AG04450 (cell line): ENCODE measurements around the gene TMPRSS6. TPM values are rescaled to one million over a fixed set of nuclear protein-coding genes. Genes with fewer than 3 reads are reported as not detected.

Source experiments
- CTCF ChIA-PET: fragments of 300-600, 350-600 bp; formaldehyde crosslinking; extraction: SDS; loops from one replicate; lab custom pipeline; 2022; ENCODE audit warnings: antibody characterized with exemption, inconsistent platforms; lab: Charles Lee
- POLR2A ChIA-PET: fragments of 350-600 bp; formaldehyde crosslinking; extraction: SDS; loops from one replicate; lab custom pipeline; 2021; ENCODE audit warnings: antibody characterized with exemption, inconsistent platforms; lab: Yijun Ruan, JAX
- DNase-seq: peaks from one replicate; pipeline ENCODE4 v3.0.0-alpha.2; 2011; ENCODE audit warnings: low read depth, low spot score
- H3K27ac ChIP-seq: one replicate; pipeline ENCODE4 v1.5.1; 2012; ENCODE audit warnings: low read depth, low read length, control low read depth
- H3K27me3 ChIP-seq: one replicate; pipeline ENCODE4 v1.6.0; 2012; ENCODE audit warnings: low read length; ENCODE audit not compliant: control insufficient read depth, insufficient read depth
- H3K4me3 ChIP-seq: 2 replicates; pipeline ENCODE4 v1.5.1; 2011; ENCODE audit warnings: mild to moderate bottlenecking, low read depth, low read length, control low read depth
- H3K9me3 ChIP-seq: 2 replicates; pipeline ENCODE4 v1.5.1; 2012; ENCODE audit warnings: low read length; ENCODE audit not compliant: control insufficient read depth, insufficient read depth
- polyA plus RNA-seq: library from polyadenylated mRNA; depleted of rRNA; stranded (reverse); fragments of >200 nt; gene quantifications from 2 replicates; pipeline ENCODE4 v1.2.3, GENCODE V29; 2011
- TF ChIP-seq, protein P1 (sequence below): IDR thresholded peaks from 2 replicates; pipeline ENCODE4 v1.5.1; 2011; ENCODE audit warnings: low read depth, low read length, control low read depth, inconsistent platforms

TMPRSS6 gene
- polyA plus RNA-seq, 1 experiment: not detected

DNA sequence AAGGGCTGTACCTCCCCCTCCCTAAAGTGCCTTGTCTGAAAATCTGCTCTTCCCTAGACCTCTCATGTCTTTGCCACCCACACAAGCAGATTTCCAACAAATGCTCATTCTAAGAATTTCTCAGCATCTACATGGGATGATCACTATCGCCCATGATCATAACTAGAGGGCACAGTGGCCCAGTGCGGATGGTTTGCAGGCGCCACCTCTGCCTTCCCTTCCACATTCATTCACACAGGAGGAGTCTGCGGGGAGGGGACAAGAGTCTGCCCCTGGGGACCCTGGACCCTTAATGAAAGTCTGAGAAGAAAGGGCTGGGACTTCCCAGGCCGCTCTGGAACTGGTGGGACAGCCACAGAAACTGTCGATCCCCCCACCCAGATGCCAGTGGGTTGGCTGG, 29.1 kb downstream of the TMPRSS6 start:
- DNase-seq: no peak
- Histone ChIP-seq H3K9me3 (no peaks in the 10 kb centered on the region; the same call in 1 of the 2 replicates), H3K27me3 (peaks cover 28% of the 10 kb centered on the region), H3K27ac (no peak overlapping the region), H3K4me3 (no peak overlapping the region)
- POLR2A ChIA-PET: no interaction called here
- TF ChIP-seq, protein P1, sequence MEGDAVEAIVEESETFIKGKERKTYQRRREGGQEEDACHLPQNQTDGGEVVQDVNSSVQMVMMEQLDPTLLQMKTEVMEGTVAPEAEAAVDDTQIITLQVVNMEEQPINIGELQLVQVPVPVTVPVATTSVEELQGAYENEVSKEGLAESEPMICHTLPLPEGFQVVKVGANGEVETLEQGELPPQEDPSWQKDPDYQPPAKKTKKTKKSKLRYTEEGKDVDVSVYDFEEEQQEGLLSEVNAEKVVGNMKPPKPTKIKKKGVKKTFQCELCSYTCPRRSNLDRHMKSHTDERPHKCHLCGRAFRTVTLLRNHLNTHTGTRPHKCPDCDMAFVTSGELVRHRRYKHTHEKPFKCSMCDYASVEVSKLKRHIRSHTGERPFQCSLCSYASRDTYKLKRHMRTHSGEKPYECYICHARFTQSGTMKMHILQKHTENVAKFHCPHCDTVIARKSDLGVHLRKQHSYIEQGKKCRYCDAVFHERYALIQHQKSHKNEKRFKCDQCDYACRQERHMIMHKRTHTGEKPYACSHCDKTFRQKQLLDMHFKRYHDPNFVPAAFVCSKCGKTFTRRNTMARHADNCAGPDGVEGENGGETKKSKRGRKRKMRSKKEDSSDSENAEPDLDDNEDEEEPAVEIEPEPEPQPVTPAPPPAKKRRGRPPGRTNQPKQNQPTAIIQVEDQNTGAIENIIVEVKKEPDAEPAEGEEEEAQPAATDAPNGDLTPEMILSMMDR: no peak
- CTCF ChIA-PET: interaction anchor here (1.6 kb wide), 1 partner anchor 179 kb away, joined by 4 read pairs; no protein-coding TSS in a partner anchor

DNA sequence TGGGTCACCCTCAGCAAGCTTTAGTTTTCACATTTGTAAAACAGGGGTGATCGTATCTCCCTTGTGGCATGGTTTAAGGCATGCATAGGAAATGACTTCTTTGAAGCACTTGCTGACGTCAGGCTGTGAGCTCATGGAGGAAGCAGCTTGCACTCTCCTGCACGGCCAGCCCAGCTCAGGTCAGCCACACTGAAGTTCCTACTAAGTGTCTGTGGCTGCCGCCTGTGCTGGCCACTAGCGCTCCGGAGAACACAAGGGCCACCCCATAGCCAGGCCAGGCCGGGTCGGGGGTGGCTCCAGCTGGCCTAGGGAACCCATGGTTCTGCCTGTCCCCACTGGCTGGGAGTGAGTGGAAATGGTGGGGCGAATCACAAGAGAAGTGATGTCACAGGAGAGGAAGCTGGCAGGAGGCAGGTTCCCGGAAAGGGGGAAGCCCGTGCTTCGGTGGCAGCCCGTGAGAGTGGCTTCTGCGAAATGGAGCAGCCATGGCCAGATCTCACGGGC, 29.8 kb downstream of the TMPRSS6 start:
- H3K27me3 ChIP-seq: peaks cover 29% of the 10 kb centered on the region
- no peak overlapping the region for H3K27ac ChIP-seq
- ChIA-PET POLR2A (no interaction called here), CTCF (interaction anchor here (1.6 kb wide), 1 partner anchor 180 kb away, joined by 4 read pairs; no protein-coding TSS in a partner anchor)
- DNase-seq: no peak
- TF ChIP-seq, protein P1: no peak
- H3K9me3 ChIP-seq: no peaks in the 10 kb centered on the region; the same call in 1 of the 2 replicates
- H3K4me3 ChIP-seq: no peak overlapping the region

DNA sequence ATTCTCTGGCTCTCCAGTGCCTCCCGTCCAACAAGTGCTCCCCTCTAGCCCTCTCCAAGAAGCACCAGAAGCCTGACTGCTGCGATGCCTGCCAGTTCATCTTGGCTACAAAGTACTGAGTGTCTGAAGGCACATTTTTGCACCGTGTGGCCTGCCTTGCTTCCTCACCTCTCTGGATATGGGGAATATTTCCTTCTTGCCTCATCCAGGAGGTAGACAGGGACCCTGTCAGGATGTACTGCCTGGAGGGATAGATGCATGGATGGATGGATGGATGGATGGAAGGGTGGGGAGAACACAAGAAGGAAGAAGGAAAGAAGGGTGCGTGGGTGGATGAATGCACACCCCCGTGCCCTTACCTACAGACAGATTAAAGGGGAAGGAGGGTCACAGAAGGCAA, 30.4 kb downstream of the TMPRSS6 start:
- ChIA-PET CTCF (interaction anchor here (1.6 kb wide), 1 partner anchor 180 kb away, joined by 4 read pairs; no protein-coding TSS in a partner anchor), POLR2A (no interaction called here)
- DNase-seq: no peak
- H3K4me3 ChIP-seq: no peak overlapping the region
- no peaks in the 10 kb centered on the region for H3K9me3 ChIP-seq
- no peak overlapping the region for H3K27ac ChIP-seq
- TF ChIP-seq, protein P1: no peak
- H3K27me3 ChIP-seq: peaks cover 27% of the 10 kb centered on the region

DNA sequence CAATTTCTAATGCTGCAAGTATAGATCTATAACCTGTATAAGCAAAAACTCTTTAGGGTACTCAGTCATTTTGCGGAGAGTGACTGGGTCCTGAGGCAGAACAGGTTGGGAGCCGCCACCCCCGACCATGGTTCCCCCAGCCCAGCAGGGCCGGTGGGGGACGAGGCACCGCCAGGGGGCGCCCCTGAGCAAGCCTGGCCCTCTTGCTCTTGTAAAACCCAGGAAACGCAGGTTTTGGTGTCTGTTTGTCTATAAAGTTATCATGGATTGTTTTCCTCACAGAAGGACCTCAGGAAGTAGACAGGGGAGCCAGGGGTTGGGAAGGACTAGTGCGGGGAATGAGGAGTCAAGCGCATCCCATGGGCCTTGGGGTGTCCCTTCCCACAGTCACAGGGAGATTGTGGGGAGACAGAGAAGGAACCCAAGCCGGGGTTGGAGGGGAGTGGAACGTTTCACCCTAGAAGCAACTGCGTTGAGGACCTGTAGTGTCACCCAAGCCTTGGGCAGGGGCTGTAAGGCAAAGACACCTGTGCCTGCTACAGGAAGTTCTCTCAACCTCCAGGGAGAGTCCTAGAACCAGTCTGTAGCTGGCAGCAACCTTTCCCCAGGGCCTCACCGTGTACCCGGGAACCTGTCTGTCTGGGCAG, 31.6 kb downstream of the TMPRSS6 start:
- peaks cover 23% of the 10 kb centered on the region for H3K27me3 ChIP-seq
- TF ChIP-seq, protein P1: peak; percentile 98
- no peak overlapping the region for H3K27ac ChIP-seq
- peak; percentile 10 for DNase-seq
- no peak overlapping the region for H3K4me3 ChIP-seq
- POLR2A ChIA-PET: no interaction called here
- CTCF ChIA-PET: interaction anchor here (0.6 to 1.0 kb wide), 3 partner anchors 122 to 1801 kb away, joined by 3 to 5 read pairs (median 5); no protein-coding TSS in a partner anchor
- H3K9me3 ChIP-seq: no peaks in the 10 kb centered on the region

DNA sequence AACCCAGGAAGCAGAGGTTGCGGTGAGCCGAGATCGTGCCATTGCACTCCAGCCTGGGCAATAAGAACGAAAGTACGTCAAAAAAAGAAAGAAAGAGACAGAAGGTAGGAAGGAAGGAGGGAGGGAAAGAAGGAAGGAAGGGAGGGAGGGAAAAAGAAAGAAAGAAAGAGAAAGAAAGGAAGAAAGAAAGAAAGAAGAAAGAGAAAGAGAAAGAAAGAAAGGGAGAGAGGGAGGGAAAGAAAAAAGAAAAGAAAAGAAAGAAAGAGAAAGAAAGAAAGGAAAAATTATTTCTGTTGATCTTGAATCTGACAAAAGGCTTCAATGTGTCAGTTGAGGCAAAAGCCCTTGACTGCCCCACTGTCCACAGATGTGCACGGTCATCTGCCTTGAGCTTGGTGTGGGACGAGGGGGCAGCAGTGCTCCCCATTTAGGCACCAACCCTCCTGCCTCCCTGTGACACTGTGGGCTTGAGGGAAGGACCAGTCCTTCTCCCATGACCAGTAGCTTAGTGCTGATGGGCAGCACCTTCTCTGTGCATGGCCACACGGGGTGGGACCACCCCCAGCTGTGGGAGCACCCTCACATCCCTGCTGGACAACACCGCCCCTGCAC, 33.6 kb downstream of the TMPRSS6 start:
- POLR2A ChIA-PET: no interaction called here
- H3K27ac ChIP-seq: no peak overlapping the region
- TF ChIP-seq, protein P1: no peak
- no peaks in the 10 kb centered on the region for H3K9me3 ChIP-seq
- H3K4me3 ChIP-seq: no peak overlapping the region
- CTCF ChIA-PET: interaction anchor here (1.0 kb wide), 1 partner anchor 122 kb away, joined by 3 read pairs; no protein-coding TSS in a partner anchor
- peaks cover 24% of the 10 kb centered on the region for H3K27me3 ChIP-seq
- no peak for DNase-seq
